Measurements from ENCODE around the gene ACTL10.

Gene ACTL10

DNA sequence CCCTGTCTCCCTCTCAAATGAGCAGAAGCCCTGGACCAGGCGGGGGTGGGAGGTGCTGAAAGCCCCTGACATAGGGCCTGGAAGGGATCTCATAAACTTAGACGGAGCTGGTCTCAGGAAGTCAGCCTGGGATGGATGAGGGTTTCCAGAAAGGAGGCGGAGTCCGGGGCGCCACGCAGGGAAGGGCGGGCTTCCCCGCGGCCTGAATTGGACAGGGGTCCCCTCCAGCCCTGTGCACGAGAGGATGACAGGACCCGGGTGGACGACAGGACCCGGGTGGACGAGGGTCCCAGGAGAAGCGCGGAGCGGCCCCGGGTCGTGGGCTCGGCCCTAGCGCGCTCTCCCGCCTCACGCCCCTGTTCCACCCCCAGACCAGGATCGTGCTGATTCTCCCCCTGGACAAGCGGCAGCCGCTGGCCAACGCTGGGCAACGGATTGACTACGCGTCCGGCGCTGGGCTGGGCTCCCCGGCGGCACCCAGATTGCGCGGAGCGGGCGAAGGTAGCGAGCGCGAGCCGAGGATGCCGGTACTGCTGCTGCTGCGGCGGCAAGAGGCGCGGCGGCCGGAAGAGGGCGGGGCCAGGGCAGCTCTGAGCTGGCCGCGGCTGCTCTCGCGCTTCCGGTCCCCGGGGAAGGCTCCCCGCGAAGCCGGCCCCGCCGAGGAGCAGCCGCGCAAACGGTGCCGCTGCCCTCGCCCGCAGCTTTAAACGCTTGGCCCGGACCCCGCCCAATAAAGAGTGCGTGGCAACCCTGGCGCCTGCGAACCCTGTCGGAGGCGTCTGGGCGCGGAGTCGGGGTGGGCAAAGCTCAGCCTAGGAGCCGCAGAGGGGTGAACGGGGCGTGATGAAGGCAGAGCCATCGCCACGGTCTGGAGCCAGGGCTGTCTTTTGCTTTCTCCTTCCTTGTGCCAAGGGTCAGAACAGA lies 3.3 kb upstream of the ACTL10 start:
- TF ChIP-seq CREB1 (IDR thresholded peaks at IDR 0.05; ENCODE audit: low read depth) (no peak), FOXM1 (IDR thresholded peaks at IDR 0.05; ENCODE audit: borderline replicate concordance, low read depth) (no peak), TAF1 (IDR thresholded peaks at IDR 0.05; ENCODE audit: low read depth) (peak; percentile 70), TEAD4 (IDR thresholded peaks at IDR 0.05) (peak; percentile 12), NFIC (IDR thresholded peaks at IDR 0.05) (peak; percentile 22; the same call in 1 of the 2 replicates), EGR1 (IDR thresholded peaks at IDR 0.05) (0 out of 2 replicates have a peak, but pooled peaks have one; percentile 3), RAD21 (IDR thresholded peaks at IDR 0.05; ENCODE audit: low read depth) (no peak), YY1 (IDR thresholded peaks at IDR 0.05; ENCODE audit: low read depth) (0 out of 2 replicates have a peak, but pooled peaks have one; percentile 22), ZBTB7A (IDR thresholded peaks at IDR 0.05; ENCODE audit: low read depth) (no peak; the same call in 1 of the 2 replicates), TCF12 (IDR thresholded peaks at IDR 0.05; ENCODE audit: low read depth) (peak; percentile 12; the same call in 1 of the 2 replicates)
- TF ChIP-seq, protein P1, sequence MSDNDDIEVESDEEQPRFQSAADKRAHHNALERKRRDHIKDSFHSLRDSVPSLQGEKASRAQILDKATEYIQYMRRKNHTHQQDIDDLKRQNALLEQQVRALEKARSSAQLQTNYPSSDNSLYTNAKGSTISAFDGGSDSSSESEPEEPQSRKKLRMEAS (IDR thresholded peaks at IDR 0.05): peak; percentile 57
- TF ChIP-seq, protein P2, sequence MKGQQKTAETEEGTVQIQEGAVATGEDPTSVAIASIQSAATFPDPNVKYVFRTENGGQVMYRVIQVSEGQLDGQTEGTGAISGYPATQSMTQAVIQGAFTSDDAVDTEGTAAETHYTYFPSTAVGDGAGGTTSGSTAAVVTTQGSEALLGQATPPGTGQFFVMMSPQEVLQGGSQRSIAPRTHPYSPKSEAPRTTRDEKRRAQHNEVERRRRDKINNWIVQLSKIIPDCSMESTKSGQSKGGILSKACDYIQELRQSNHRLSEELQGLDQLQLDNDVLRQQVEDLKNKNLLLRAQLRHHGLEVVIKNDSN (IDR thresholded peaks at IDR 0.05): no peak
- TF ChIP-seq, protein P3, sequence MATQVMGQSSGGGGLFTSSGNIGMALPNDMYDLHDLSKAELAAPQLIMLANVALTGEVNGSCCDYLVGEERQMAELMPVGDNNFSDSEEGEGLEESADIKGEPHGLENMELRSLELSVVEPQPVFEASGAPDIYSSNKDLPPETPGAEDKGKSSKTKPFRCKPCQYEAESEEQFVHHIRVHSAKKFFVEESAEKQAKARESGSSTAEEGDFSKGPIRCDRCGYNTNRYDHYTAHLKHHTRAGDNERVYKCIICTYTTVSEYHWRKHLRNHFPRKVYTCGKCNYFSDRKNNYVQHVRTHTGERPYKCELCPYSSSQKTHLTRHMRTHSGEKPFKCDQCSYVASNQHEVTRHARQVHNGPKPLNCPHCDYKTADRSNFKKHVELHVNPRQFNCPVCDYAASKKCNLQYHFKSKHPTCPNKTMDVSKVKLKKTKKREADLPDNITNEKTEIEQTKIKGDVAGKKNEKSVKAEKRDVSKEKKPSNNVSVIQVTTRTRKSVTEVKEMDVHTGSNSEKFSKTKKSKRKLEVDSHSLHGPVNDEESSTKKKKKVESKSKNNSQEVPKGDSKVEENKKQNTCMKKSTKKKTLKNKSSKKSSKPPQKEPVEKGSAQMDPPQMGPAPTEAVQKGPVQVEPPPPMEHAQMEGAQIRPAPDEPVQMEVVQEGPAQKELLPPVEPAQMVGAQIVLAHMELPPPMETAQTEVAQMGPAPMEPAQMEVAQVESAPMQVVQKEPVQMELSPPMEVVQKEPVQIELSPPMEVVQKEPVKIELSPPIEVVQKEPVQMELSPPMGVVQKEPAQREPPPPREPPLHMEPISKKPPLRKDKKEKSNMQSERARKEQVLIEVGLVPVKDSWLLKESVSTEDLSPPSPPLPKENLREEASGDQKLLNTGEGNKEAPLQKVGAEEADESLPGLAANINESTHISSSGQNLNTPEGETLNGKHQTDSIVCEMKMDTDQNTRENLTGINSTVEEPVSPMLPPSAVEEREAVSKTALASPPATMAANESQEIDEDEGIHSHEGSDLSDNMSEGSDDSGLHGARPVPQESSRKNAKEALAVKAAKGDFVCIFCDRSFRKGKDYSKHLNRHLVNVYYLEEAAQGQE (IDR thresholded peaks at IDR 0.05; ENCODE audit: low read depth): no peak

DNA sequence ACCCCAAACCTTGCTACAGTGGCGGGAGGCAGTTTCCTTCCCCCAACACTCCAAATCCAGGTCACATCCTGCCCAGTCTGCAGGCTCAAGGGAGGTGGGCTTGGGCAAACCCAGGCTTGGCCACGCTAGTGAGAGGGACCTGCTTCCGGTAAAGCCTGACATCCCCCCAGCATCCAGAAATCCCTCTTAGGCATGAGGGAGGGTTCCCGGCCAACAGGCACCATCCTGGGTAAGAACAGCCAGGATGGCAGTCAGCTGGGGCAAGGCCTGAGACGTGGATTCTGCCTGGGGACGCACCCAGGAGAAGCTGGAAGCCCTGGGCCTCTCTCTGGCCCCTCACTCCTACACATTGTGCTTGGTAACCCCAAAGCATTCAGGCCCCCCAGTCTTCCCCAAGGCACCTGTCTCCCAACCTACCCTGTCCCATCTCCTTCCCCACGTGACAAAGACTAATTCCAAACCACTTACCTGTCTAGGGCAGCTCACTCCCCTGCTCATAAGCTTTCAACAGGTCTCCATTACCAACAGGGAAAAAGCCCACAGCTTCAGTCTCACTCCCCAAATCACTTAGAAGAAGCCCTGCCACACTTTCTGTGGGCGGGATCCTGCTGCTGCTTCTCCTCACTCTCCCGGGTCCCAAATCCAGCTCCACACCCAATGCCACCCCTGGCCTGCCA lies 2.5 kb upstream of the ACTL10 start:
- TF ChIP-seq TCF12 (IDR thresholded peaks at IDR 0.05; ENCODE audit: low read depth) (no peak), CREB1 (IDR thresholded peaks at IDR 0.05; ENCODE audit: low read depth) (no peak), YY1 (IDR thresholded peaks at IDR 0.05; ENCODE audit: low read depth) (no peak), TEAD4 (IDR thresholded peaks at IDR 0.05) (no peak), ZBTB7A (IDR thresholded peaks at IDR 0.05; ENCODE audit: low read depth) (no peak), CEBPB (IDR thresholded peaks at IDR 0.05) (no peak), EP300 (IDR thresholded peaks at IDR 0.05; ENCODE audit: borderline replicate concordance) (no peak), EGR1 (IDR thresholded peaks at IDR 0.05) (no peak), TAF1 (IDR thresholded peaks at IDR 0.05; ENCODE audit: low read depth) (no peak), NFIC (IDR thresholded peaks at IDR 0.05) (no peak), FOXM1 (IDR thresholded peaks at IDR 0.05; ENCODE audit: borderline replicate concordance, low read depth) (no peak), RAD21 (IDR thresholded peaks at IDR 0.05; ENCODE audit: low read depth) (no peak)
- TF ChIP-seq, protein P2 (IDR thresholded peaks at IDR 0.05): no peak
- TF ChIP-seq, protein P3 (IDR thresholded peaks at IDR 0.05; ENCODE audit: low read depth): no peak
- TF ChIP-seq, protein P1 (IDR thresholded peaks at IDR 0.05): no peak

DNA sequence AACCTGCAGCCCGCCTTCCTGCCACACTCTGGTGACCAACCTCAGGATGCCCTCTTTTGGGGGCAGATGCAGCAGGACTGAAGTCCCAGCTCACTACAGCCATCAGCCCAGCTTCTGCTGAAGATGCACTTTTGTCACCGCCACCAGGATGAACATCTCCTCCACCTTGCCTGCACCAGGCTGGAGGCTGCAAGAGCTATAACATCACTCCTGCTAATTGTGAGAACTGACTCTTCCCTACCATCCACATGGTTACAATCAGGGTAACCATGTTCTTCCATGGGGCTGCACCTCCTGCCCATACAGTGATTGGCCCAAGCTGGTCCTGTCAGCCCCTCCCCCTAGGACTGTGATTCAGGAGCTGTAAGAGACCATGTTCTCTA lies 2.0 kb upstream of the ACTL10 start:
- TF ChIP-seq TEAD4 (IDR thresholded peaks at IDR 0.05) (no peak), CEBPB (IDR thresholded peaks at IDR 0.05) (no peak), ZBTB7A (IDR thresholded peaks at IDR 0.05; ENCODE audit: low read depth) (no peak), EP300 (IDR thresholded peaks at IDR 0.05; ENCODE audit: borderline replicate concordance) (no peak), FOXM1 (IDR thresholded peaks at IDR 0.05; ENCODE audit: borderline replicate concordance, low read depth) (no peak), NFIC (IDR thresholded peaks at IDR 0.05) (no peak), RAD21 (IDR thresholded peaks at IDR 0.05; ENCODE audit: low read depth) (no peak), TAF1 (IDR thresholded peaks at IDR 0.05; ENCODE audit: low read depth) (no peak), YY1 (IDR thresholded peaks at IDR 0.05; ENCODE audit: low read depth) (no peak), EGR1 (IDR thresholded peaks at IDR 0.05) (no peak), TCF12 (IDR thresholded peaks at IDR 0.05; ENCODE audit: low read depth) (no peak), CREB1 (IDR thresholded peaks at IDR 0.05; ENCODE audit: low read depth) (no peak)
- TF ChIP-seq, protein P1 (IDR thresholded peaks at IDR 0.05): no peak
- TF ChIP-seq, protein P3 (IDR thresholded peaks at IDR 0.05; ENCODE audit: low read depth): no peak
- TF ChIP-seq, protein P2 (IDR thresholded peaks at IDR 0.05): no peak

Data from Ishikawa (cell line).